CD4-positive, alpha-beta T cell treated with Interleukin-12 subunit alpha and Interleukin-12 subunit beta, for 1 hour (primary cell): ENCODE data around the gene PROSER2.

Experiments
- DNase-seq: peaks from one replicate; pipeline ENCODE4 v3.0.0-alpha.2; 2020

The PROSER2 gene

GRCh38 chr10:11910102-11910501, 86.9 kb downstream of the PROSER2 start:
- no peak for DNase-seq

GRCh38 chr10:11913079-11913641, 90.0 kb downstream of the PROSER2 start:
- DNase-seq, result no peak

GRCh38 chr10:11918384-11918783, 95.2 kb downstream of the PROSER2 start:
- no peak for DNase-seq

GRCh38 chr10:11919271-11919670, 96.1 kb downstream of the PROSER2 start:
- no peak for DNase-seq
